Stimulated activated CD4-positive, alpha-beta T cell treated with anti-CD3 and anti-CD28 coated beads, Interleukin-1b, Interleukin-23, amount 100 ng/mL, for 1 hour (primary cell): Measurements from ENCODE around the gene PMEPA1.

Source experiments
- DNase-seq, 2 donors: peaks; one replicate each; pipeline ENCODE4 v3.0.0-alpha.2; 2020; ENCODE audit warnings: low read depth in 2 of 2

PMEPA1 gene

GRCh38 chr20:57609842-57610167, 100.0 kb downstream of the PMEPA1 start:
- no peak for DNase-seq

- no peak for DNase-seq
Observed at GRCh38 chr20:57609086-57609841, 100.6 kb downstream of the PMEPA1 start.

GRCh38 chr20:57608516-57608915, 101.3 kb downstream of the PMEPA1 start:
- DNase-seq, result no peak

GRCh38 chr20:57605878-57606277, 103.9 kb downstream of the PMEPA1 start:
- no peak for DNase-seq

- DNase-seq, result no peak
Observed at GRCh38 chr20:57605045-57605444, 104.8 kb downstream of the PMEPA1 start.

GRCh38 chr20:57603120-57603519, 106.7 kb downstream of the PMEPA1 start:
- DNase-seq, result no peak

- no peak for DNase-seq
Observed at GRCh38 chr20:57601737-57602136, 108.1 kb downstream of the PMEPA1 start.

GRCh38 chr20:57601211-57601570, 108.6 kb downstream of the PMEPA1 start:
- DNase-seq, result no peak

GRCh38 chr20:57600320-57601210, 109.2 kb downstream of the PMEPA1 start:
- no peak for DNase-seq

GRCh38 chr20:57598491-57598890, 111.3 kb downstream of the PMEPA1 start:
- no peak for DNase-seq
